ENCODE results near the gene CACNA1C. TPM values are rescaled to one million over a fixed set of nuclear protein-coding genes. Genes with fewer than 3 reads are reported as not detected.

Gene CACNA1C
- total and polyA plus RNA-seq, 2 donors (not counting 1 experiment from before 2014, with no cell fraction given), result 0.01 to 0.02 TPM

DNA sequence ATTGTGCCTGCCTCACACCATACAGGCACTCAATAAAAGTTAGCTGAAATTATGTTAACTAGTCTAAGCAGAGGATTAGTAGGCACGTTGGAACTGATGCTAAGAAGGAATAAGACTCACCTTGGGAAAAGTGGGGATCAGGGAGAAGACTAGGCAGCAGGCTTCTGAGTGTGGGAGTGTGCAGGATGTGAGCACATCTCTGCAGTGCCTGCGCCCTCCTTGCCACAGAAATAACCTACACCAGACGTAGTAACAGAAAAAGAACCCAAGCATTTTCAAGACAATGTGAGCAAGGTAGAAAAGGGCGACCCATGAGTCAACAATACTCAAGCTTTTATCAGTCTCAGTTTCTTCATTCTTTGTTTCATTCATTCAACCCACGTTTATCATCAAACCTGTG, 113.9 kb downstream of the CACNA1C start:
- Histone ChIP-seq H3K27ac (ENCODE audit: low read length in 2 of 2) (no peak overlapping the region), H3K9ac (ENCODE audit: low read length) (no peak overlapping the region), H3K9me3 (ENCODE audit: control extremely low read depth in 1 of 3, control insufficient read depth in 2 of 3, insufficient read depth in 1 of 3, low read length in 2 of 3) (peaks cover 0 to 16% (median 9%) of the 10 kb centered on the region in 3 donors), H3K4me1 (ENCODE audit: control insufficient read depth in 2 of 2, insufficient read depth in 2 of 2, low read length in 2 of 2) (no peaks in the 10 kb centered on the region), H4K20me1 (ENCODE audit: control insufficient read depth, insufficient read depth, low read length, poor library complexity, severe bottlenecking) (no peaks in the 10 kb centered on the region), H3K36me3 (replicated peaks in 1 of 2; ENCODE audit: control extremely low read depth in 1 of 2, control insufficient read depth in 1 of 2, extremely low read depth in 1 of 2, insufficient read depth in 2 of 2, low read length in 1 of 2) (no peaks in the 10 kb centered on the region), H3K27me3 (replicated peaks in 1 of 4; ENCODE audit: control extremely low read depth in 1 of 4, control insufficient read depth in 3 of 4, insufficient read depth in 4 of 4, low read length in 3 of 4) (no peaks in the 10 kb centered on the region), H3K4me3 (ENCODE audit: control extremely low read depth in 1 of 5, extremely low read depth in 1 of 5, insufficient read depth in 1 of 5, low read depth in 2 of 5, low read length in 4 of 5) (no peak overlapping the region), H3K4me2 (replicated peaks; ENCODE audit: low read depth, low read length, poor library complexity, severe bottlenecking) (no peak overlapping the region), H2AFZ (ENCODE audit: insufficient read depth, low read depth, low read length, poor library complexity, severe bottlenecking) (no peak overlapping the region), H3K79me2 (ENCODE audit: control insufficient read depth, insufficient read depth, low read length) (no peaks in the 10 kb centered on the region)
- DNase-seq (no peak), ATAC-seq (ENCODE audit: low read depth) (no peak)
- ChIA-PET POLR2A (no interaction called here), CTCF (no interaction called here)
- intact Hi-C loops (cut with micrococcal nuclease), result no loop called here
- Mint-ChIP-seq H3K9me3 (ENCODE audit: insufficient read depth) (peaks cover 13% of the 10 kb centered on the region), H3K4me1 (no peaks in the 10 kb centered on the region), H3K4me3 (no peak overlapping the region), H3K27ac (no peak overlapping the region), H3K27me3 (peaks cover 24% of the 10 kb centered on the region)
- WGBS (ENCODE audit: insufficient coverage), result 50% methylated on average over 1 of the region's 5 CpGs
- TF ChIP-seq CTCF (IDR thresholded peaks at IDR 0.05) (no peak), EZH2 (IDR thresholded peaks at IDR 0.05; ENCODE audit: borderline replicate concordance, insufficient read depth, low read depth, low read length, poor library complexity, severe bottlenecking) (no peak)

- H3K27ac ChIP-seq (ENCODE audit: low read length in 2 of 2), result no peak overlapping the region
- no peak overlapping the region for H3K9ac ChIP-seq (ENCODE audit: low read length)
- Mint-ChIP-seq H3K27me3 (peaks cover 24% of the 10 kb centered on the region), H3K9me3 (ENCODE audit: insufficient read depth) (peaks cover 13% of the 10 kb centered on the region), H3K4me3 (no peak overlapping the region), H3K27ac (no peak overlapping the region), H3K4me1 (no peaks in the 10 kb centered on the region)
- ChIA-PET POLR2A (interaction anchor here (0.6 kb wide), 1 partner anchor 16 kb away, joined by 3 read pairs; no protein-coding TSS in a partner anchor), CTCF (no interaction called here)
- no peak overlapping the region for H2AFZ ChIP-seq (ENCODE audit: insufficient read depth, low read depth, low read length, poor library complexity, severe bottlenecking)
- ATAC-seq (ENCODE audit: low read depth) (no peak), DNase-seq (no peak)
- no peaks in the 10 kb centered on the region for H3K27me3 ChIP-seq (replicated peaks in 1 of 4; ENCODE audit: control extremely low read depth in 1 of 4, control insufficient read depth in 3 of 4, insufficient read depth in 4 of 4, low read length in 3 of 4)
- intact Hi-C loops (cut with micrococcal nuclease), result no loop called here
- H3K4me3 ChIP-seq (ENCODE audit: control extremely low read depth in 1 of 5, extremely low read depth in 1 of 5, insufficient read depth in 1 of 5, low read depth in 2 of 5, low read length in 4 of 5), result no peak overlapping the region
- no peak for TF ChIP-seq EZH2 (IDR thresholded peaks at IDR 0.05; ENCODE audit: borderline replicate concordance, insufficient read depth, low read depth, low read length, poor library complexity, severe bottlenecking)
- TF ChIP-seq CTCF (IDR thresholded peaks at IDR 0.05), result no peak
- H3K36me3 ChIP-seq (replicated peaks in 1 of 2; ENCODE audit: control extremely low read depth in 1 of 2, control insufficient read depth in 1 of 2, extremely low read depth in 1 of 2, insufficient read depth in 2 of 2, low read length in 1 of 2), result no peaks in the 10 kb centered on the region
- no peaks in the 10 kb centered on the region for H3K4me1 ChIP-seq (ENCODE audit: control insufficient read depth in 2 of 2, insufficient read depth in 2 of 2, low read length in 2 of 2)
- no peaks in the 10 kb centered on the region for H3K79me2 ChIP-seq (ENCODE audit: control insufficient read depth, insufficient read depth, low read length)
- no peak overlapping the region for H3K4me2 ChIP-seq (replicated peaks; ENCODE audit: low read depth, low read length, poor library complexity, severe bottlenecking)
- H3K9me3 ChIP-seq (ENCODE audit: control extremely low read depth in 1 of 3, control insufficient read depth in 2 of 3, insufficient read depth in 1 of 3, low read length in 2 of 3), result peaks cover 0 to 16% (median 9%) of the 10 kb centered on the region in 3 donors
- H4K20me1 ChIP-seq (ENCODE audit: control insufficient read depth, insufficient read depth, low read length, poor library complexity, severe bottlenecking), result no peaks in the 10 kb centered on the region
Measured at GRCh38 chr12:2167231-2167630, 114.4 kb downstream of the CACNA1C start.

Measured in B cell (primary cell).